Stimulated activated CD4-positive, alpha-beta T cell treated with anti-CD3 and anti-CD28 coated beads, Interleukin-4, amount 100 ng/mL, for 24 hours (primary cell): ENCODE results near the gene TBX21.
A peak's percentile ranks its signal among the peaks of the same experiment; 100 is the strongest.

Source experiments
- DNase-seq: peaks from one replicate; pipeline ENCODE4 v3.0.0-alpha.2; 2020

TBX21 gene

DNA sequence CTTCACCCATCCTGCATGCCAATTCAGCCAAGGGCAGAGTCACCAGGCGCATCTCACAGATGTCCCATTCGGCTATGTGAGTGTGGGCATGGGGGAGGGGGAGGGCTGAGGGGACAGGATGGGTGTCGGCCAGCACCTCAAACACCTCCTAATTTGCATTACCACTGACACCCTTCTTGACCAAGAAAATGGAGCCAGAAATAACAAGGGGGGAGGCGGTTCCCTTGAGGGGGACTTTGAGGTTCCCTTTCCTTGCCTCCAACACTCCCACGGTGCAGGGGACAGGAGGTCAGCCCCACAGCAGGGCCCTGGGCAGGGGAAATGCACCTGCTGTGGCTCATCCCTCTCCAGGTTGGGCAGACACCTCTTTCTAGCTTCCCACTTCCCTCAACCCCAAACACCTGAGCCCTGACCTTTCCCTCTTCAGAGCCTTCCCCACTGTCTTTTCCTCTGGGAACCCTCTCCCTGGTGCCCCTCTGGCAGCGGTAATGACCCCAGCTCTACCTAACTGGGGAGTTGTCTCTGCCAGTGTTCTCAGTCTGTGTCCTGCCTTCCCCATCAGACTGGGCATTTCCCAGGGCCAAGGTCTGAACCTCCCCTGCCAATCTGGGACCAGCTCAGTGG, 18.2 kb upstream of the TBX21 start:
- no peak for DNase-seq

DNA sequence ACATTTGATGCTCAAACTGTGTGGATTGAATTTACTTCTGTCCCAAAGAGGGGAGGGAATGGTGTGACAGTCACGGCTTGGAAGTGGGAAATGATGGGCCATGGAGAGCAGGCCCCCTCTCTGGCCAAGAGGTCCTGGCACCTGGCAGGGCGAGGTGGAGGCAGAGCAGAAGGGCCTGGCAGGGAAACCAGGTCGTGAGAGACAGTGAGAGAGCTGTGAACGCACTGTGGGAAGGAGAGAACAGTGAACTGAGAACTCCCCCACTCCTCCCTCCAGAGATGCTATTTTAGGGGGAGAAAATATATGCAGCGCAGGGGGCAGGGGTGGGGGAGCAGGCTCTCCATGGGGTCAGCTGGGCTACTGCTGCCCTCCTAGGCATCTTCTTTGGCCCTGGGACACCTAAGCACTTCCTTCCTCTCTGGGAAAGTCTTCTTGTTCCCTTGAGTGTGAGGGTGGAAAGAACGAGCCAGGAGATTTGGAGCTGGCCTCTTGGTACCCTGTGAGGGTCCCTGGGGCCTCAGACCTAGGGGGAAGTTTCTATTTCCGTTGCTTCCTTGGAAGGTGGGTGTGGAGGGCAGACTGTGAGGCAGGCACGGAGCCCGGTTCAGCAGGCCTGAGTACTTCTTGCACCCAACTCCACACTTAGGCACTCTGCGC, 17.2 kb upstream of the TBX21 start:
- DNase-seq = no peak

DNA sequence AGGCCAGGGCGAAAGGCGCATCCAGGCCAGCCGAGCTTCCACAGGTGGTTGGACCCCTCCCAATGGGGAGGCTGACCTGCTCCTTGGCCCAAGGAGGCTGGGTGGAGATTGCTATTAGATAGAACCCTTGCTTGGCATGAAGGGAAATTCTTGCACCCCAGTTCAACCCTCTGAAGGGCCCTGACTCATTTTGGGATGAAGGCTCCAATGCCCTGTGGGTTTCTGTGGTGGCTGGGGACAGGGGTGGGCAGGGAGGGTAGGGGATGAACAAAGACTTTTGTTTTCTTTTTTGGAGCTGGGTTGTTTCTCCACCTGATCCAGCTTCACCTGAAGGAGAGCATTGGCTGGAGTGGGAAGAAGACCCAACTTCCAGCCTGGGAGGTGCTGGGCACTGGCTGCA, 16.7 kb upstream of the TBX21 start:
- DNase-seq = no peak

DNA sequence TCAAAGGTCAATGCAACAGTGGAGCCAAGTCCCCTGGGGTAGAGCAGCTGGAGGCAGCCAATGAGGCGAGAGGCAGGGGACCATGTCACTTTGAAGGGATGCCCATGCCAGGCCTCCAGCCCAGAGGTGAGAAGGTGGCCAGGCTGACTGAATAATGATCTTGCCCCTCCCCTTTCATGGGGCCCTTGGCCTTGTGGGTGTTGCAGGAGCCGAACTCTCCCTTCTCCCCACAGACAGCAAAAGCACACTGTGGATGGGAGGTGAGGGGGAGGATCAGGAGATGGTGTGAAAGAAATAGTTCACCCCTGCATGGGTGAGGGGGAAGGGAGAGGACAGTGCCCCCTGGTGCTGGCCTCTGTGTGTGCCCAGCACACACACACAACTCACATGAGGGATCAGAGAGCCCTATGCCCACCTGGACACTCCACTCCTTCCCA, 15.8 kb upstream of the TBX21 start:
- peak; percentile 47 for DNase-seq

DNA sequence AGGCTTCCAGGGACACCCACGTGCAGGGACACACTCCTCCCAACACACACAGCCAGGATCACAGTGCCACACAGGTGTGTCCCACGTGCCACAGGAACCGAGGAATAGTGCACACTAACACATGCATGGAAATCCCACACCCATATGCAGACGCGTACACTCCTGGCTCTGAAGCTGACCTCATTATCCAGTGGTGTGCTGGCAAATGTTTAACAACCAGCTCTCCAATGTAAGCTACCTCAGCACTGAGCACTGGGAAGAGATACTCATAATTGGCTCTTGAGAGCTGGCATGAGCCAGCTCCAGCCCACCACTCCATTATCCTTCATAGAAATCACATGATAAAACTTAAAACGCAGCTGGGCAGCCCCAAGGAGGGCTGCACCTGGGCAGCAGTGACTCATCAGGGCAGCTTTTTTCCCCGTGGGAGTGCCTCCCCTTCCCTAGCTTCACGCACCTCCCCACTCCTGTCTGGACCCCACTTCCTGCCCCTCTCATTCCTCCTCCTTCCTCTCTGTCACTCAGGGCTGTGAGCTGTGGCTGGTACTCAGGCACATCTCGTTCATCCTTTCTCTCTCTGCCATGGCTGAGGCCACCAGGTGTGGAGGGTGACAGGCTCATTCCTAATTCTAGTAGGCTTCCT, 14.9 kb upstream of the TBX21 start:
- DNase-seq = peak; percentile 44

DNA sequence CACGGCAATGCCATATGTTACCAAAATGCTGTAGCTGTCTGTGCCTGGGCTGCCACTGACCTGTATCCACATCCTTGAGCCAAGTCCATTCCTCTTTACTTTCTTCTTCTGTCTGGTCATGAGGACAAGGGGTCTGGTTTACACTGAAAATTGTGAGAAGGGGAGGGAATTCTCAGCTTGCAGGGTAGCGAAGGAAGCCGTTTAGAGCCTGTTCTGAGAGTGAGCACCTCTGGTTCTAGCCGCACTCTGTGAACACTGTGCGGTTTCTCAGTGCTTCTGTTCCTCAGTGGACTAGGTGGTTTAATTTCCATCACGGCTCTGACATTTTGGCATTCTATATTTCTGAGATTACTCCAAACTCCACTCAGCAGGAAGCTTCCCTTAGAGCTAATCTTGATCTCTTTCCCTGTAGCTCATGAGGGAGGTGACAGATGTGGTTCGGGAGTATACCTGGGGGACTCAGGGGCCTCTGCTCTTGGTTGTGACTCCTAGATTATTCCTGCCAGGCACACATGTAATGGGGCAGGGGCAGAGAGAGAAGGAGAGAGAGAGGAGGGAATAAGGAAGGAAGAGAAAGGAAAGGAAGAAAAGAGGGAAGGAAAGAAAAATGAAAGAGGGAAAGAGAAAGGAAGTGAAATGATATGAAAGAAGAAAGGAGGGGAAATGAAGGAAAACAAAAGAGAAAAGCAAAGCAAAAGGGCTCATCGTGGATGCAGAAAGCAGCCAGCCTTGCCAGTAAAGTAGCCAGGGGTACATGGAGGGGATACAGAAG, 14.2 kb upstream of the TBX21 start:
- no peak for DNase-seq

DNA sequence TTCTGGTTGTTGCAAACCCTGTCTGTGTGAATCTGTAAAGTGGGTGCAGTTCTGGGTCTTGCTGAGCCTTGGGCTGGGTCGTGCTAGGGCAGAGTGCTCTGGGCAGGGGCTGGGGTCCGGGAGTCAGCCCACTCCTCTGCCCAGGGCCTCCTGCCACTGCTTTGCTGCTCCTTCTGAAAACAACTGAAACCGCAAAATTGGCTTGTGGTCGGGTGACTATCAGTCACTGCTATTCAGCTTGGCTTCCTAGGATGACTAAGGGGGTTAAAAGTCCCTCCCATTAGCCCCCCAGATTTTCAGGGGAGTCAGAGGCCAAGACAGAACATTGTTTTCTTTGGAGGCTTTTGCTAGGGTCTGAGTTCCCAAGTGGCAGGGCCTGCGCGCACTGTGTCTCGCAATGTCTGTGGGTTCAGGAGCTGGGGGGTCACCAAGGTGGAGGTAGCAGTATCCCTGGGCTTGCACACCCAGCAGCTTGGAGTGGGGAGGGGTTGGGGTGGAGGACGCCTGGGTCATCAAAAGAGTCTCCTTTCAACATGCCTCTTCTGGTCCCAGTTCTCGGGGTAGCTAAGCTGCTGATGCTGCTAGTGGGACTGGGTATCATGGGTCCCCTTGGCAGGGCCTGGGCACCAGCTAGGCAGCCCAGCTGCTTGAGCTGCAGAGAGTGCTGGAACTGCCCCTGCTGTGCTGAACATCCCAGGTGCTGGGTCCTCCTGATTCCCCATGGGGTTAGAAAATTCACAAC, 13.5 kb upstream of the TBX21 start:
- DNase-seq = peak; percentile 82

DNA sequence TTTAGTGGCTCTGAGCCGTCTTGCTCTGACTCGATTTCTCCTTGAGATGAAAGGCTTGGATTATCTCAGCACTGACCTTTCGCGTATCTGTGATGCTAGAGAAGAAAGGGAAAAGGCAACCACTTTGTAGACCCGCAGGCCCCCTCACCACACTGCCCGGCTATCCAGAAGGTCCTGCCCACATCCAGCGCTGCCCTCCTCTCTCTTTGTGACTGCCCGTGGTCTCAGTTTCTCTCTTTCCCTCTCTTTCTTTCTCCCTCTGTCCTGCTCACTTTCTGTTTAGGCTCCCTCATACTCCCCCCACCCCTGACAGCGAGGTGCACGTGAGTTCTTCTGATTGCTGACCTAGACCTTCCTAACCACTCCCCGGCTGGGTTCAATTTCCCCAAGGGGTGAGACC, 12.8 kb upstream of the TBX21 start:
- DNase-seq = no peak

DNA sequence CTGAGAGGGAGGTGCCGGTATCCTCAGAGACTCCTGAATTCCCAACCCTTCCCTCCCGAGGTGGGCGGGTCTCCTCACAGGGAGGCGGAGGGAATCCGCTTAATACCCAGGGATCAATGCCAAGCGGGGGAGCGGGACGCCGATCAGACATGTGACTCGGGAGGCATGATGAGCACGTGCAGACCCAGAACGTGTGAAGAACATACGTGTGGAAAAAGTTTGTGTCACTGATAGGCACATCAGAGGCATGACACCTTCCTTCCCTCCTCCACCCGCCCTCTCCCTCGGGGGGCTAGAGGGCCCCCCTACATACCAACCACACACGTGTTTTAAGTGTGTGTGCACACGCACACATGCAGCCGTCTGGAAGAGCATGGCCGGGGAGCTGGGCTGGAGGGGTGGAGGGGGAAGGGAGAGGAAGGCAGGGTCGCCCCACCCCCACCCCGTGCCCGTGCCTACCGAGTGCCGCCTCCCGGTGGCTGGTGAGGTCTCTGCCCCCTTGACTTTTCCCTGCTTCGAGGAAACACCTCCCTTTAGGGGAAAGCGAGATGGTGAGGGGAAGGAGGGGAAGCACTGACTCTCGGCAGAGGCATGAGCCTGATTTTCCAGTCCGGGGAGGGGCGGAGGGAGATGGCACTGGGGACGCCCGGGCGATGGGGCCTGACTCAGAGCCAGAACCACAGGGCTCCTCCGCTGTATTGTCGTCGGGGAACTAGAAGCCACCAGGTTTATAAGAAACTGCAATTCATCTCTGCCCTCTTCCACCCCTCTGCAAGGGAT, 12.1 kb upstream of the TBX21 start:
- DNase-seq = peak; percentile 98

DNA sequence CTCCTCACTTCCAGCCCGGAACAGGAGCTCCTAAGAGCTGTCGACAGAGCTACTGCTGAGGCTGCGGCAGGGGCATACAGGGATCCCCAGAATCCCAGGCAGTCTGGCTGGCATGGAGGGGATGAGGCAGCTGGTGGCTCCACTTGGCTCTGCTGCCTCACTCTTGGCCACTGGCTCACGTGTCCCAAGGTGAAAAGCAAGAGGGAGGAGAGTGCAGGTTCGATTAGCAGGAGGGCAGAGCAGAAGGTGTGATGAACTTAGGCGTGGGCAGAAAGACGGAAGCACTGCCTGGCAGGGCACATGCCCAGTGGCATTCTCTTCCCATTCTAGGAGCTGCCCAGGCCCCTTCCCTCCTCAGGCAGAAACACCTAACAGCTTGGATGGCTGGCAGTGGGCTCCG, 11.3 kb upstream of the TBX21 start:
- DNase-seq = no peak

DNA sequence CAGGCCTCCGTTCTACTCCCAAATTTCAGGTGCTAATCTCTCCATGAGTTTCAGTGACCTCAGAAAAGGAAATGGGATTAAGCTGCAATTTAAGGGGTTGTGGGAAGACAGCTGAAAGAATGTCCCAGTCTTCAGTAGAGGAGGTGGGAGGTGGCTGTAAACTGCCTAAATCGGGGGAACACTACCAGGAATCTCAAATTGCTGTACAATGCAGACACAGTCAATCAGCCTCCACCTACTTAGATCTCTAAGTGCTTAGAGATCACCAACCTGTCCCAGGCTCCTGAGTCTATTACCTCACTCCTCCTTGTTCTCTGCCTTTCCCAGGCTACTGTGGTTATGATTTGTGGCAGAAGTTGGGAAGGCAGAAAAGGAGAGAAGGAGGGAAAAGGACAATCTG, 8.3 kb upstream of the TBX21 start:
- DNase-seq = no peak

DNA sequence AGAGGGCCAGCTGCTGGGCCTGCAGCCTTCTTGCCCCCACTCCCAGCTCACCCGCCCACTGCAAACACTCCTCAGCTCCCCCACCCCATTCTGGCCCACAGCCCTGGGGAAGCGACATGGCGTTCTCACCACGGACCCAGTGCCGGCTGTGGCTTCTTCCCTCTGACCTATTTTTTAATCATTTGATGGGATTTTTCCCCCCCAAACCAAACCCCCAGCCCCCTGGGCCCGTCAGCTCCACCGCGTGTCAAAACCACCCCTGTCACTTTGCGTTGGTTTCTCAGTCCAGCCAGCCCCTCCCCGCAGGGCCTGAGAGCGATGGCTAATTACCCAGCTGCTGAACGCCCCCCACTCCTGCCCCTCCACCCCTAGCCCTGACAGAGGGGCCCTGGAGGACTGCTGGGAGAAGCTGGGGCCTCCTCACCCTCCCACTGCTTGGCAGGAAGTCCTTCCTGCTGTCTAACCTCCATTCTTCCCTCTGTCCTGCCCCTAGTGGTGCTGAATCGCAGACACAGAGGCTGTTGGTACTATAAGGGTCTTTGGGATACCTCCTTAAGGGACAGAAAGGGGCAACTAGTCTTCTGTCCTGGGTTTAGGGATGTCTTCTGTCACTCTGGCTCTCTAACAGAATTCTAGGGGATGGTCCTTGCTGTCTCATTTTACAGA, 7.5 kb upstream of the TBX21 start:
- no peak for DNase-seq

DNA sequence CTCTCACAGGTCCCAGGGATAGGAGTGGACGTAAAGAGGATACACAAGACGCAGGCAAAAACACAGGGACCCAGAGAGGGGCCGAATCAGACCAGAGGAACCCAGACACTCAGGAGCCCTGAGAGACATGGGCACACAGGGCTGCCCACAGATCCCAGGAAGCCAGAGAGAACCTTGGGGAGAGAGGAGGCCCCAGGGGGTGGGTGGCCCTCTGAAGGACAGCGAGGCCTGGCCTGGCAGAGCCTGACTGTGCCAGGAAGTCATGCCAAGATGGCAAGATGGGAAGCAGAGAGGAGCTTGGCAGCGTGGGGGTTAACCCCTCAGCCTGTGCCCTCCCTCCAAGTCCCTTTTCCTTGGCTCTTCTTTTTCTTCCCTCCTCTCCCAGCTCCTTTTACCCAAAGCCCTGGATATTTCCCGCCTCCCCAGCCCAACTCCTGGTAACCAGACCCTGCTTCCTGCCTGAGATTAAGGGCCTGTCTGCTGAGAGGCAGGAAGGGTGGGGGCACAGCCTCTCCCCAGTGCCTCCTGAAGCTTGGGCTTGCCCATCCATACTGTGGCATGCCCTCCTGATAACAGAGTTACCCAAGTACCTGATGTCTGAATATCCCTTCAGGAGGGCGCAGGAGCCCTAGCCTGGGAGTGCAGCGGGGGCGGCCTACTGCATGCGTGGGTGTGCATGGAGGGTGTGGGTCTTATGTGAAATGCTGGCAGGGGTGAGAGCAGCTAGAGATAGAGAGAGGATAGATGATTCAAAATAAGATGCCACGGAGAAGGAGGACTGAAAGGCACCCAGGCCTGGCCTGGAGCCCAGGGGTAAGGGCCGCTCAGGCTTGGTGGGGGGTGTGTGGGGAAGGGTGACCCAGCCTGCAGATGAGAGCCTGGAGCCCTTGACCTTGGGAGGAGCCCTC, 6.0 kb upstream of the TBX21 start:
- no peak for DNase-seq

DNA sequence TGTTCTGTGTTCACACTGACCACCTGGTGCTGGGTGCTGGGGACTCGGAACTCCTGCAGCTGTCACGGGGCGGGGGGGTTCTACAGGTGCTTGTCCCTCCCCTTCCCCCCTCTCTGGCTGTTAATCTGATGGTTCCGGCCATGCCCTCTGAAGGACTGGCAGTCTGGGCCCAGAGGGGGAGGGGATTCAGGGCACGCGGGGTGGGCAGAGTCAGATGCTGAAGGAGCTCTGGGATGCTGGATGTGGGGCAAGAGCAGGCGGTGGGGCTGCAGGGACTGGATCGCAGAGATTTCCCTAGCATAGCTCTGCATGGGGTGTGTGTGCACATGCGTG, 5.4 kb upstream of the TBX21 start:
- no peak for DNase-seq

DNA sequence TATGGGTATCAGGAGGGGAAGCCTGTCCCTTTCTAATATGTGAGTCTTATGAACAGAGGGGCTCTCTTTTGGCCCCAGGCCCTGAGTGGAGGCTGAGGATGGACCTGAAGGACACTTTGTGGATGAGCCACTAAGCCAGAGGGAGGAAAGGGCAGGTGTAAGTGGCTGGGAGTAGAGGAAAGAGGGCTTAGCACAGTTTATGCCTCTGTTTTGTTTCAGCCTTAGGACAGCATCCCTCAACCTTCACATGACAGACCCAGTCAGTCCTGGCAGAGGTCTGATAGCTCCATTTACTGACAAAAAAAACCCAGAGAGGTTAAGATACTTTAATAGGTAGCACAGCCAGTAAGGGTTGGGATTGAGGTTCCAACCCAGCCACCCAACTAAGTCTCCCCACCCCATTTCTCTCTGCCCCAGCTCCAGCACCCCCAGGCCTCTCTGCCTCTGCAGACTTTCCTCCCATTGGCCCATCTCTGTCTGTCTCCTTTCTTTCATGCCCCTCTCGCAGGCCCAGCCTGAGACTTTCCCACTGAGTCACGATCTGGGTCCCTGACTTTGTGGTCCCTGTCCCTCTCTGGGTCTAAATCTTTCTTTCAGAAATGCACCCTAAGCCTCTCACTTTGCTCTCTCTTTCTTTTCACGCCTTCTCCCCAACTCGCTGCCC, 4.7 kb upstream of the TBX21 start:
- DNase-seq = no peak

DNA sequence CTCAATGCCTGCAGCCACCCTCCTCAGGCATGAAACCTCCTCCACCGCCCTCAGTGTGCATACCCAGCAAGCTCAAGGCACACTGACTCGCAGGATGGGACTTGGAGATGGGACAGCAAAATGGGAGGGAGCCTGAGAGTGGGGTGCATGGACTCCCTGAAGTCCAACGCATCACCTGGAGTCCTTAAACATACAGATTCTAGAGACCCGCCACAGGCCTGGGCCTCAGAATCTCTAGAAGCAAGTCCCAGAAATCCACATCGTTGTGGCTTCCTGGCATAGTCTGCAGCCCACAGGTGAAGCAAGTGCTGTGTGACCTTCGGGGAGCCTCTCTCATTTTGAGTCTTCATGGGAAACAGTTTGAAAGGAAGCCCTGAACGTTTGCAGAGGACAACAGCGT, 3.6 kb upstream of the TBX21 start:
- no peak for DNase-seq

DNA sequence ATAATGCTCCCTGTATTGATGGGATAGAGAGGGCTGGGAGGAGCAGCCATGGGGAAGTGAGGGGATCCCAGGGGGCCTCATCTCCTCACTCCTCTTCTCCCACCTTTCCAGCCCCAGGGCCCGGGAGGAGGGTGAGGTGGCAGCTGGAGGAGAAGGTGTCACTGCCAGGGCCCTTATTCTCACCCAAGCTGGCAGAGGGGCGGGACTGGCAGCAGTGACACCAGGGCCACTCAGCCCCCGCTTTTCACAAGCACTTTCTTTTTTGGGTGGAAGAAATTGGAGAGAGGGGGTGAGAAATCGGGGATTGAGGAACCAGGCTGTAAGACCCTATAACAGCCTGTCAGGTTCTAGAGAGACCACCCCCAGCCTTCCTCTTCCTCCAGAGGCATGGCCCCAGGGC, 2.4 kb upstream of the TBX21 start:
- no peak for DNase-seq

DNA sequence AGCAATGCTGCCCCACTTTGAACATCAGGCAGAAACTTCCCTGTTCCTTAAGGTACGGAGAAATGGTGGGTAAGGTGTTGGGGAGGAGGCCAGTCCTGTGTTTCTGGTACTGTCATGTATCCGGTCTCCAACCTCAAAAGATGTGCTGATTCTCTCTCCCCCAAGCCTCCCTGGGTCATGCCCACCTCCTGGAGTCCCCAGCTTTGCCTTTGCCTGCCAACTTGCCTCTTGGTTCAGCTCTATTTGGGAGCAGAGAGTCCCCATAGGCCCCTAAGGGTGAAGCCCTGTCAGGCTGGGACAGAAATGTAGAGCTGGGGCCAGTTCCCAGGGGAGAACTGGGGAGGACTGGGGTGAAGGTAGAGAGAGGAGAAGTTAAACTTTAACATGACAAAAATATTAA, 1.6 kb upstream of the TBX21 start:
- no peak for DNase-seq

DNA sequence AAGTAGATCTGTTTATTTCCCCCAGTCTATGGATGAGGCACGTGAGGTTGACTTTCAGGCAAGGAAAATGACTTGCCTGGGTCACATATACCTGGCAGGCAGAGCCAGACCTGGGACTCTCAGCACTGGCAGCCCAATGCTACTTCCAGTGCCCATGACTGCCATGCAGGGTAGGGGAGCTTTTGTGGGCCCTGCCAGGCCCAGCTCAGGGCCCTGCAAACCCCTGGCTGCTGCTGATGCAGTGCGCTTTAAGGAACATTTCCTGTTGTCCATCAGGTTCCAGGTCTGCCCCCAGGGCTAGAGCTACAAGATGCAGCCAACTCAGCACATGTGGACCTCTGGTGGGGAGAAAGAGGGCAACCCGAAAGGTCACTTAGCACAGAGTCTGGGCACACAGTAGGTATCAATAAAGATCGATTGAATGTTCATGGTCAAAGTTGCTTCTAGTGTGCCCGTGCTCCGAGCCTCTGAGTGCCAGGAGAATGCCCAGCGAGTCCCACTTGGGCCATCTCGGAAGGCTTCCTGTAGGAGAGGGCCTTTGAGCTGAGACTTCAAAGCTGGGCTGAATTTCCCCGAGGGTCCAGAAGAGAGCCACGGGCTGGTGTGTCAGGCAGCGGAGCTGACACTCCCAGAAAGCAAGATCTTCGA, 513 bp upstream of the TBX21 start:
- DNase-seq = no peak
